GM18867 (cell line): Measurements from ENCODE around the gene VPS36.
"Not testable (repeated sequence)": the region's sequence is repeated elsewhere in the genome, so short reads cannot be mapped to it uniquely, and the experiment has no call there.

Experiments
- ATAC-seq: cut with Tn5 transposase; IDR thresholded peaks from one replicate; pipeline ENCODE4 v1.9.1; 2021; ENCODE audit warnings: mild to moderate bottlenecking, moderate library complexity; ENCODE audit not compliant: unreplicated experiment

The VPS36 gene

DNA sequence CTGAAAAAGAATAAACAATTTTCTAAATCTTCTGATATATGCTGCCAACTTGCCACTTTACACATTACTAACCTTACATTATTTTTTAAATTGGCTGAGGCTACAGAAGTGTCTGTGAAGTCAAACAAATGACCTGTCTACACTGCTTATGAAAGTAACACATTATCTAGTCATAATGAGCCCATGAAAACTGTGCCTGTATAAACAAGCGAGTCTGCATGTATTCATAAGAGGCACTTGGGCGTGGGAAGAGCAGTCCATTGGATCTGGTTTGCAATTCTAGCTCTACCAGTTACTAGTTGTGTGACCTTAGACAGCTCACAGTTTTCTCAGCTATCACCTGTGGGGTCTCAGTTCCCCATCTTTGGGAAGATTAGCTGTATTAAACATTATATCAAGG, 3.1 kb downstream of the VPS36 start:
- ATAC-seq, result no peak

DNA sequence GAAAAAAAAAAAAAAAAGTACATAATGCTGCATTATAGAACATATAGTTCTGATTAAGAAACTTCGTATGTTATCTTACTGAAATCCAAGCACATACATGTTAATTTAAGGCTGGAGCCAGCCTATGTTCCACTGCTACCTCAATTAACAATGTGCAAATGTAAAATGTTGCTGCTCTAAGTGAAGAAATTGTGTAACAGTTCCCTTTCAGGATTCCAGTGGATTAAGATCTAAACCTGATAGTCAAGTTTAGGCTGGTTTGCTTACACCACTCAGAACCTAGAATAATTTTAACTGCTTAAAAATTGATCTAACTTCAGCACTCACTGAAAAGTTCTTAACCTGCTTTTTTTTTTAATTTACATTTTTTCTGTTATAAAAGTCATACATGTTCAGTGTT, 4.2 kb downstream of the VPS36 start:
- no peak for ATAC-seq

DNA sequence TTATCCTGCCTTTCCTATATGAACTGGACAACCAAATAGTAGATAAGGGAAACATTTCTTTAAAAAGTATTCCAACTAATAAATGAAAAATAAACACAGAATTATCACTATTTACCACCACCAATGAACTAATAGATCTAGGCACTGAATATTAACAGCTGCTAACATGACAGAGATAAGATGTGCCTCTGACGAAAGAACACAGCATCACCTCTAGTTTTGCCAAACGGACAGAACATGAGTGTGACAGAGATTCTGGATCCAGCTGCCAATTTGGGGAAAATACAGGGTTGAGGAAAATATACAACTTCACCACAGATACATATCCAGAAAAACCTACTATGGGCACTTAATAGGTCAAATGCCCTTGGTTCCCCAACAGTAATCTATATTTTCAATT, 18.0 kb downstream of the VPS36 start:
- ATAC-seq, result no peak

DNA sequence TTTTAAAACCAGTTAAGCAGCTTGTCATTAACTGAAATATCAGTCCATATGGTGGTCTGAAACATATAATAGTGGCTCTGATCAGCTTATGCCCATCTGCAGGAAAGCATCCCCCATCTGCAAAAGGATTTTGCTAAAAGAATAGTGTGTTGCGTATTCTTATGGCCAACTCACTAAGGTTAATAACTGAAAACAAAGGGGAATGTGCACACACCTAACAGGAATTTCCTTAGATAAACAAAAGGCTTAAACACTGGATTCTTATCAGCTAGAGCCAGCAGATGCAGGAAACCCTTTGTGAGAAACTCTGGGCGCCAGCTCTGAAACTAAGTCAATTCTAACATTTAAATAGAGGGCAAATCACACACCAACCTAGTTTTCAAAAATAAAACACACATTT, 22.1 kb downstream of the VPS36 start:
- no peak for ATAC-seq

DNA sequence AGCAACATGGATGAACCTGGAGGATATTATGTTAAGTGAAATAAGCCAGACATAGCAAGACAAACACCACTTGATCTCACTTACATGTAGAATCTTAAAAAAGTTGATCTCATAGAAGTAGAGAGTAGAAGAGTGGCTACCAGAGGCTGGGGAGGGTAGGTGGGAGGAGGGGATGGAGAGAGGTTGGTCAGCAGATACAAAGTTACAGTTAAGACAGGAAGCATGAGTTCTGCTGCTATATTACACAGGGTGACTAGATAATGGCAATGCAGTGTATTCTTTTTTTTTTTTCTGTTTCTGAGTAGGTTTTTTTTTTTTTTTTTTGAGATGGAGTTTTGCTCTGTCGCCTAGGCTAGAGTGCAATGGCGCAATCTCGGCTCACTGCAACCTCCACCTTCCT, 29.2 kb downstream of the VPS36 start:
- ATAC-seq, result no peak

DNA sequence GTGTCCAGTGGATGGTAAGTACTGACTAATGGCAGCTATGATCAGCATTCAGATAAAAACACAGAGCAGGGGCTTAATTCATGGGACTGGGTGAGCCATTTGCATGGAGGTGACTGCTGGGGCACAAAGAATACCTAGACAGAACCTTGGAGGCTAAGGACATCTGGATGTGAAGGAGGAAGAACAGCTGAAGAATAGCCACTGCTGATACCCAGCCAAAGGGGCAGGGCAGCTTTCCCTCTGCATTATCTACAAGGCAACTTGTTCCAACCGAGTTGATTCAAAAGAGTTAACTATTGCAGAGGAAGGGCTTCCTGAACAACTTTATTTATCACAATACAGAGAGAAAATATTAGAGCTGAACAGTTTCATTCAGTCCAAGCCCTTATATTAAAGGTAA, 31.4 kb downstream of the VPS36 start:
- ATAC-seq, result no peak

DNA sequence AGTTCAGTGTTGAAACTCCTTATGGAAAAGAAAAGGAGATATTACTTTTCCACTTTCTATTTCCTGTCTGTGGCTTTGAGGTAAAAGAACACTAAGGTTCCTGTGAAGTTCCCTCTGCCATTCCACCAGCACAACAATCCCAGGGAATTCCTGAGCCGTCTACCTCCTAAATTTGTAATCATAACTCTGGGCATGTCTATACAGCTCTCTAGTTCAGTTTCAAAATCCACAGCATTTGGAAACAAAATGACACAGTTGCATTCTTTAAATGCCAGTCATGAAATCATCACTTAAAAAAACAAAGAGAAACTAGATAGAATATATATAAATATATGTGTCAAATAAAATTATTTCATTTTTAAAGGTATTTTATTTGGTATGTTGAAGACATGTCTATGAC, 35.5 kb downstream of the VPS36 start:
- no peak for ATAC-seq

DNA sequence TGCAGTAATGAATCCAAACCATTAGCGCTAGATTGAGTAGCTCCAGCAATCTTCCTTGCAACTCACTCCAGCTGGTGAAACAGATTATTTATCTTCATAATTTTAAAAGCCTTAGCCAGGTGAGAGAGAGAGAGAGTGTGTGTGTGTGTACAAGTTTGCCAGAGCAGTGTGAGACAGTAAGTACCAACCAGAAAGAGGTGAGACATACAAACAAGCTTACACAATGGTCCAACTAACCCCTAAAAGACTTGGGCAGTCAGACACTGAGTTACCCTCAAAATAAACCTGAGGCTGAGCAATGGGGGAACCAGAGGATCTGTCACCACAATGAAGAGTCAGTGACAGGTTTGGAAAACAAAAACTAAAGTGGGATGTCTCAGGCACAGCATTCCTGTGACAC, 36.4 kb downstream of the VPS36 start:
- ATAC-seq, result no peak

GRCh38 chr13:52412128-52412527, 38.3 kb downstream of the VPS36 start:
- ATAC-seq, result no peak

- peak; percentile 89 for ATAC-seq
Measured at GRCh38 chr13:52411629-52412028, 38.8 kb downstream of the VPS36 start.

- not testable (repeated sequence) for ATAC-seq
Measured at GRCh38 chr13:52408071-52408658, 42.3 kb downstream of the VPS36 start.

DNA sequence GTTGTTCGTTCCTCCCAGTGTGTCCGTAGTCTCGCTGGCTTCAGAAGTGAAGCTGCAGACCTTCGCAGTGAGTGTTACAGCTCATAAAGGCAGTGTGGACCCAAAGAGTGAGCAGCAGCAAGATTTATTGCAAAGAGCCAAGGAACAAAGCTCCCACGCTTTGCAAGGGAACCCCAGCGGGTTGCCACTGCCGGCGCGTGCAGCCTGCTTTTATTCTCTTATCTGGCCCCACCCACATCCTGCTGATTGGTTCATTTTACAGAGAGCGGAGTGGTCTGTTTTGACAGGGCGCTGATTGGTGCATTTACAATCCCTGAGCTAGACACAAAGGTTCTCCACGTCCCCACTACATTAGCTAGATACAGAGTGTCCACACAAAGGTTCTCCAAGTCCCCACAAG, 43.0 kb downstream of the VPS36 start:
- ATAC-seq, result not testable (repeated sequence)

- no peak for ATAC-seq
Measured at GRCh38 chr13:52406629-52407028, 43.8 kb downstream of the VPS36 start.

GRCh38 chr13:52405767-52406494, 44.5 kb downstream of the VPS36 start, which contains the start of gene THSD1:
Gene THSD1, minus strand, starts transcription at chr13:52406172. Its CDS starts 3,572 bp downstream, at chr13:52402600.
- peak; percentile 48 for ATAC-seq

DNA sequence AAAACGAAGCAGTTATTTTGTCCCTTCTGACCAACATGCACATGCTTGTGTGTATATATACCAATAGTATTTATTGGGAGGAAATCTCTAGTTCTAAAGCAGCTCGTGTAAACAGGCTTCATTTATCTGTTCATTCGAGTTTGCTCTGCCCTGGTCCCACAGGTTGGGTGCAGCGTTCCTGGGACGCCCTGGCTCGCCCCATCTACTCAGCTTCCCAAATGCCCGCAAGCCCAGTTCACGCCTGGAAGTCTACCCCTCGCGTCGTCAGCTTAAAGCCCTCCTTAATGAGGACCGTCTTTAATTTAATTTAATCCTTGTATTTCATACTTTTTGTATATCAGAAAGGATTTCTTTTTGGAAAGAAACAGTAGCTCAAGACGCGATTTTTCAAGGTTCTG, 45.1 kb downstream of the VPS36 start:
- ATAC-seq, result no peak

DNA sequence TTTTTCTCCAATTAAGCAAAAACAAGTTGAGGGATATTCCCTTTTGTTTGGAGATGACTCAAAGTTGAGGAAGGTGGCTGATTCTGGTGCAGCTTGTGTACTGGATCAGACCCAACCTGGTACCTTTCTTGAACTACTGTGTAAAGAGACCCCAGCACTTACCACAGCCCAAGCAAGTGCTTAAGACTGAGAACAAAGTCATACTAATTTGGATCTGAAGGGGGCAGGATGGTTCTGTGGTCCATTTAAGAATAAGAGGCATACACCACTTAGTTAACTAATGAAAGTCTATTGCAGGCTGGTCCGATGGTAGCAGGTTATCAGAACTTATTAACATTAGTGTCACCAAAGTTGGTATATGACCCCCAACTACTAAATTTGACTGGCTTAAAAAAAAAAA, 50.7 kb downstream of the VPS36 start:
- no peak for ATAC-seq

DNA sequence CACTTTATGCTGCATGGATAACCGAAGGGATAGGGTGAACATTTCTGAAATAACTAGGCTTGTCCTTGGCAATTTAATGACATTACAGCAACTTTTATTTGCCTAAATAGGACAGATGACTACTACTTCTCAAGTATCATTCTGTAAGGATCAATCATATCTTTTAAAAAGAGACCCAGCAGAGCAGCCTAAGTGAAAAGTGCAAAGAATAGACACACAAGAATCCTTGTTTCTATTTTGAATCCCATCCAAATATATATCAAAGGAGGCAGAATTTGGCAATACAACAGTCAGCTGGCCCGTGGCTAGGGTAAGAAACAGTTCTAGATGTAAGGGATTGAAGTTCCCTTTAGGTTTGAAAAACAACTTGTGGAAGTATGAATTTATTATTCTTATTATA, 51.4 kb downstream of the VPS36 start:
- no peak for ATAC-seq

DNA sequence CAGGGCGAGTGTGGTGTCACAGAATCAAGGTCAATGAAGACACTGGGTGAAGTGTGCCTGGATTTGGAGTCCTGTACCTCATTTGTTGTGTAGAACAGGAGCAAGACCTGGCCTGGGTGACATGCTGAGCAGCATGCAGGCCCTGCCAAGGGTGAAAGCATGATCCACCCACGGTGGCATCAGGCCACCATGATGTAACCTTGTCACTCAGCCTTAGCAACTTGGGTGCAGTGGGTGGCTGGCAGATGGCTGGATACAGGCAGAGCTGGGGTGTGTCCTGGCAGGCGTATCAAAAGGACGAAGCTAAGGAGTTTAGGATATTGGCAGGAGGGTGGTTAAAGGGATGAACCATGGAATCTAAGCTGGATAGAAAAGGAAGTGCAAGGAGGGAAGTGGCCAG, 54.7 kb downstream of the VPS36 start:
- no peak for ATAC-seq

- no peak for ATAC-seq
Measured at GRCh38 chr13:52394586-52394985, 55.8 kb downstream of the VPS36 start.

DNA sequence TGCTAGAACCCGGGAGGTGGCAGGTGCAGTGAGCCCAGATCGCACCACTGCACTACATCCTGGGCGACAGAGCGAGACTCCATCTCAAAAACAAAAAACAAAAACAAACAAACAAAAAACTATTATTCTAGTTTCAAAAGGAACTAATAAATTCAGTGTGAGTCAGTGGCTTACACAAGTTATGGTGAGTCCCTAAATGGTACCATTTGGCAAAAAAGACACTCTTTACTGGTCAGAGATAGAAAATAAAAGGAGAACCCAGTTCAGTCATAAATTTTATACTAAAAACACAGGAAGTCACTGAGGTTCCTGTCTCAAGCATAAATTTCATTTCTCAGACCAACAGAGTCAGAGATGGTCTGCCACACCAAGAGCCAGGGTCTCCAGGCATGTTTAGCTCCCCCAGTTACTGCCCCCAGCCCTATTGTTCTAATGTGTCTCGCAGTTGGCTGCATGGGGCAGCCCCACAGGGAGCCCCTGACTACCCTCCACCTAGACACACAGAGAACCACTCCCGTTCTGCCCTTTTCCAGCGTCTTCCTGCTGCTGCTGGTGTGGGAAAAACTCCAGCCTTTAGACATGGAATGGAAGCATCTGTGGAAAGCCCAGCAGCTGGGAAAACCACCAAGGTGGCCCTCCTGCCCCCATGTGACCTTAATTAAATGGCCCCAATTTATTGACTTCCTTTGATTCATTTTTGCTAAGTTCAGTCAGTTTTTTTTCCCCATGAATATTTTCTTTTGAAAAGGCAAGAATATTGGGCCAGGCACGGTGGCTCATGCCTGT, 56.7 kb downstream of the VPS36 start:
- ATAC-seq, result no peak

- ATAC-seq, result no peak
Measured at GRCh38 chr13:52387721-52388120, 62.7 kb downstream of the VPS36 start.

DNA sequence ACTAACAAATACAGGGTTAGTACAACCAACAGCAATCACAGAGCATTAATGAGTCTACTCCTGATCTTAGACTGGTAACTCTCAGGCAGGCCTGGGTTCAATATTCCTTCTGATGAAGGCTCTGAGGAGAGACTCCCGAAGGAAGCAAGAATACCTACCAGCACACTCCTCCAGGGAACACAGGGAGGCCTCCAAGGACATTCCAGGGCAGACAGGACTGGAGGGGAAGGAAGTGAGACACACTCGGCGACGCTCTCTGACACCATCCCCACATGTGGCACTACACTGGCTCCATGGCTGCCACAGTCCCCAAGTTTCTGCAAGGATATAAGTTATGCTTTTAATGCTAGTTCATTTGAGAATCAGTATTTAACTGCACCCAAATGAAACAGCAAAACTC, 64.6 kb downstream of the VPS36 start:
- ATAC-seq, result no peak
